Measurements from ENCODE around the gene CLTCL1. TPM values are rescaled to one million over a fixed set of nuclear protein-coding genes. Genes with fewer than 3 reads are reported as not detected.
"Not testable (repeated sequence)": the region's sequence is repeated elsewhere in the genome, so short reads cannot be mapped to it uniquely, and the experiment has no call there.

The CLTCL1 gene
- total and polyA plus RNA-seq, 9 donors: 2.8 to 10.7 (median 5.2) TPM

DNA sequence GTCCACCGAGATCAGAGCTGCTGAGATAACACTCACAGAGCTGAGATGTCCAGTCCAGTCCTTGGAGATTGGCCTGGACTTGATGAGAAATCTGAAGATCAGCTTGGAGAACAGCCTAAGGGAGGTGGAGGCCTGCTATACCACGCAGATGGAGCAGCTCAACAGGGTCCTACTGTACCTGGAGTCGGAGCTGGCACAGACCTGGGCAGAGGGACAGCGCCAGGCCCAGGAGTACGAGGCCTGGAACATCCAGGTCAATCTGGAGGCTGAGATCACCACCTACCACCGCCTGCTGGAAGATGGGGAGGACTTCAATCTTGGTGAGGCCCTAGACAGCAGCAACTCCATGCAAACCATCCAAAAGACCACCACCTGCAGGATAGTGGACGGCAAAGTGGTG is 33.1 kb downstream of the CLTCL1 start:
- no peaks in the 10 kb centered on the region for H3K27me3 ChIP-seq
- peaks cover 1% of the 10 kb centered on the region for H3K4me1 ChIP-seq (ENCODE audit: insufficient read depth)
- no peak overlapping the region for H3K4me3 ChIP-seq
- TF ChIP-seq EP300 (IDR thresholded peaks at IDR 0.05) (no peak), POLR2A (IDR thresholded peaks at IDR 0.05) (no peak)
- TF ChIP-seq, protein P1, sequence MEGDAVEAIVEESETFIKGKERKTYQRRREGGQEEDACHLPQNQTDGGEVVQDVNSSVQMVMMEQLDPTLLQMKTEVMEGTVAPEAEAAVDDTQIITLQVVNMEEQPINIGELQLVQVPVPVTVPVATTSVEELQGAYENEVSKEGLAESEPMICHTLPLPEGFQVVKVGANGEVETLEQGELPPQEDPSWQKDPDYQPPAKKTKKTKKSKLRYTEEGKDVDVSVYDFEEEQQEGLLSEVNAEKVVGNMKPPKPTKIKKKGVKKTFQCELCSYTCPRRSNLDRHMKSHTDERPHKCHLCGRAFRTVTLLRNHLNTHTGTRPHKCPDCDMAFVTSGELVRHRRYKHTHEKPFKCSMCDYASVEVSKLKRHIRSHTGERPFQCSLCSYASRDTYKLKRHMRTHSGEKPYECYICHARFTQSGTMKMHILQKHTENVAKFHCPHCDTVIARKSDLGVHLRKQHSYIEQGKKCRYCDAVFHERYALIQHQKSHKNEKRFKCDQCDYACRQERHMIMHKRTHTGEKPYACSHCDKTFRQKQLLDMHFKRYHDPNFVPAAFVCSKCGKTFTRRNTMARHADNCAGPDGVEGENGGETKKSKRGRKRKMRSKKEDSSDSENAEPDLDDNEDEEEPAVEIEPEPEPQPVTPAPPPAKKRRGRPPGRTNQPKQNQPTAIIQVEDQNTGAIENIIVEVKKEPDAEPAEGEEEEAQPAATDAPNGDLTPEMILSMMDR (IDR thresholded peaks at IDR 0.05): no peak
- WGBS, 3 donors: 94 to 96% (median 95%) methylated on average over 7 of the region's 7 CpGs
- DNase-seq: no peak
- no peaks in the 10 kb centered on the region for H3K9me3 ChIP-seq
- intact Hi-C loops (cut with DNase I): no loop called here
- no peak overlapping the region for H3K27ac ChIP-seq
- H3K36me3 ChIP-seq: no peaks in the 10 kb centered on the region

DNA sequence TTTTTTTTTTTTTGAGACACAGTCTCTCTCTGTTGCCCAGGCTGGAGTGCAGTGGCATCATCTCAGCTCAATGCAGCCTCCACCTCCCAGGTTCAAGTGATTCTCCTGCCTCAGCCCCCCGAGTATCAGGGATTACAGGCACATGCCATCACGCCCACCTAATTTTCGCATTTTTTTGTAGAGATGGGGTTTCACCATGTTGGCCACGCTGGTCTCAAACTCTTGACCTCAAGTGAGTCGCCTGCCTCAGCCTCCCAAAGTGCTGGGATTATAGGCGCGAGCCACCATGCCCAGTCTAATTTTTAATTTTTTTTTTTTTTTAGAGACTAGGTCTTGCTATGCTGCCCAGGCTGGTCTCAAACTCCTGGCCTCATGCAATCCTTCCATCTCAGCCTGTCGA is 35.2 kb downstream of the CLTCL1 start:
- H3K9me3 ChIP-seq; H3K27ac ChIP-seq; DNase-seq; H3K27me3 ChIP-seq; intact Hi-C loops (cut with DNase I); H3K4me3 ChIP-seq; H3K36me3 ChIP-seq; H3K4me1 ChIP-seq (ENCODE audit: insufficient read depth): not testable (repeated sequence)
- 94 to 98% (median 96%) methylated on average over 8 of the region's 8 CpGs for WGBS, 3 donors

DNA sequence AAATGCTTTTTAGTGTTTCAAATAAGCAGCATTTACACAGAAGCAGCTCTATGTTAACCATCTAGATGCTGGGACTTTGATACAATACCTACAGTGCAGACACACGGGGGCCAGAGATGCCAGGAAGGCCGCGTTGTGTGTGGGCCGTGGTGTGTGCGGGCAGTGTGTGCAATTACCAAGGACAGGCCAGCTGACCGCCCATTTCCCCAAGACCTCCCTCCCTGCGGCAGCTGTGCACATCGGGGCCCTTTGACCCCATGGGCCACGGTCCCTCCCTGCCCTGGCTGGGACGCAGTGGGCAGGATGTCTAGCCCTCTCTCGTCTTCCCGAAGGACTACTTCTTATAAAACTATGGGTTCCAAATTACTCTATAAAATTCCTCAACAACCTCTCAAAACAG is 38.4 kb downstream of the CLTCL1 start:
- Histone ChIP-seq H3K4me1 (ENCODE audit: insufficient read depth) (no peaks in the 10 kb centered on the region), H3K27me3 (no peaks in the 10 kb centered on the region), H3K36me3 (no peaks in the 10 kb centered on the region), H3K27ac (no peak overlapping the region), H3K9me3 (no peaks in the 10 kb centered on the region), H3K4me3 (no peak overlapping the region)
- 93 to 97% (median 93%) methylated on average over 12 of the region's 12 CpGs for WGBS, 3 donors
- intact Hi-C loops (cut with DNase I): no loop called here
- DNase-seq: no peak
- TF ChIP-seq, protein P1 (IDR thresholded peaks at IDR 0.05): no peak
- TF ChIP-seq POLR2A (IDR thresholded peaks at IDR 0.05) (no peak), EP300 (IDR thresholded peaks at IDR 0.05) (no peak)

DNA sequence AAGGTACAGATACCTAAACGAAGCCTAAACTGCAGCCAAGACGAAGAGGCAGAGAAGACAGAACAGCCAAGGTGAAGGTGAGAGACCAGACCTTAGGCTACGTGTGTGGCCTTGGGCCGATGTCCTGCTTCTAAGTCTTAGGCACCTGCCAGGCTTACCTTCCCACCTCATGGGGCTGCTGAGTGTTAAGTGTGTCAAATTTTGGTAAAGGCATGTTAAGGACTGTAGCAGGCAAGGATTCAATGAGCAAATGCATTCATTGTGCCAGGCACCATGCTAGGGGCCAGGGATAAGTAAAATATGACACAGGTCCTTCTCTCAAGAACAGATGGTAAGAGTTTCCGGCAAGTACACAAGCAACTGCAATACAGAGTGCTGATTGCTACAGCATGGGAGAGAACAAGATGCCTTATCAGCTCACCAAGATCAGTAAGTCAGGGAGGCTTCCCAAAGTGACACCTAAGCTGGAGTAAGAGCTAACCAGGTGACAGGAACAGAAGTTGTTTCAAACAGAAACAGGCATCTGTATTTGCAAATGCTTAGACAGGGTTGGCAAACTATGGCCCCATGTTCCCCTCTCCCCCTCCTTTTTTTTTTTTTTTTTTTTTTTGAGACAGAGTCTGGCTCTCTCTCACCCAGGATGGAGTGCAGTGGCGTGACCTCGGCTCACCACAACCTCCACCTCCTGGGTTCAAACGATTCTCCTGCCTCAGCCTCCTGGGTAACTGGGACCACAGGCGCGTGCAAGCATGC is 46.7 kb downstream of the CLTCL1 start:
- Histone ChIP-seq H3K27ac (no peak overlapping the region), H3K9me3 (no peaks in the 10 kb centered on the region), H3K4me3 (no peak overlapping the region), H3K36me3 (no peaks in the 10 kb centered on the region), H3K4me1 (ENCODE audit: insufficient read depth) (no peaks in the 10 kb centered on the region), H3K27me3 (no peaks in the 10 kb centered on the region)
- 75 to 82% (median 77%) methylated on average over 10 of the region's 10 CpGs for WGBS, 3 donors
- TF ChIP-seq, protein P1 (IDR thresholded peaks at IDR 0.05): no peak
- TF ChIP-seq EP300 (IDR thresholded peaks at IDR 0.05): no peak
- no peak for TF ChIP-seq POLR2A (IDR thresholded peaks at IDR 0.05)
- DNase-seq: no peak
- intact Hi-C loops (cut with DNase I): no loop called here

DNA sequence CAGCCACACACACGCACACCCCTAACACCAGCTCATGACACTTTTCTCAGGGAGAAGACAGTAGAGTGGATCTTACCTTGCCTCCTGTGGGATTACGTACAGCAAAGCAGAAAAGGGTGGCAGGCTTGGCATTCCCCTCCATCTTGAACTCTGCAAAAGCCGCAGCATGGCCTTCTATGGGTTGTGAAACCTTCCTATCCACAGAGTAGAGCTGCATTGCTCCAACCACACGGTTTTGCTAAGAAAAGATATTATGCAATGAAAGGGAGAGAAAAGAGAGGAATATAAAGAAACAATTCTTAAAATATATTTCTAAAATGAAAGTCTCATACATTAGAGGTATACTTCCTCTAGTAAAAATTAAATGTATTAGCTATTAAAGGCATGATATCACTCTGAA is 48.8 kb downstream of the CLTCL1 start:
- H3K27ac ChIP-seq: no peak overlapping the region
- H3K4me1 ChIP-seq (ENCODE audit: insufficient read depth): no peaks in the 10 kb centered on the region
- no peaks in the 10 kb centered on the region for H3K9me3 ChIP-seq
- no peaks in the 10 kb centered on the region for H3K36me3 ChIP-seq
- H3K27me3 ChIP-seq: no peaks in the 10 kb centered on the region
- 85 to 96% (median 91%) methylated on average over 4 of the region's 4 CpGs for WGBS, 3 donors
- intact Hi-C loops (cut with DNase I): no loop called here
- DNase-seq: no peak
- TF ChIP-seq, protein P1 (IDR thresholded peaks at IDR 0.05): no peak
- TF ChIP-seq EP300 (IDR thresholded peaks at IDR 0.05) (no peak), POLR2A (IDR thresholded peaks at IDR 0.05) (no peak)
- H3K4me3 ChIP-seq: no peak overlapping the region

Data from ovary (tissue), 9 donors.